Measurements from ENCODE around the gene PLEKHA5.
"Not testable (repeated sequence)": the region's sequence is repeated elsewhere in the genome, so short reads cannot be mapped to it uniquely, and the experiment has no call there.

PLEKHA5 gene

GRCh38 chr12:19288161-19288560 lies 158.6 kb downstream of the PLEKHA5 start:
- in situ Hi-C loops (cut with MboI; ENCODE audit: low pct_unique_long_range_greater_than_20kb, low sequenced_read_pairs) = no loop called here

GRCh38 chr12:19288603-19289244 lies 159.2 kb downstream of the PLEKHA5 start:
- in situ Hi-C loops (cut with MboI; ENCODE audit: low pct_unique_long_range_greater_than_20kb, low sequenced_read_pairs) = no loop called here
- peak; percentile 51 for DNase-seq

More at GRCh38 chr12:19288161-19288560, 158.6 kb downstream of the PLEKHA5 start:
- DNase-seq = no peak

GRCh38 chr12:19298836-19299605 lies 169.5 kb downstream of the PLEKHA5 start:
- DNase-seq = no peak
- in situ Hi-C loops (cut with MboI; ENCODE audit: low pct_unique_long_range_greater_than_20kb, low sequenced_read_pairs) = no loop called here

- DNase-seq = peak; percentile 16
- in situ Hi-C loops (cut with MboI; ENCODE audit: low pct_unique_long_range_greater_than_20kb, low sequenced_read_pairs) = no loop called here
Observed at GRCh38 chr12:19299765-19300164, 170.2 kb downstream of the PLEKHA5 start.

GRCh38 chr12:19301223-19301622 lies 171.7 kb downstream of the PLEKHA5 start:
- no peak for DNase-seq
- in situ Hi-C loops (cut with MboI; ENCODE audit: low pct_unique_long_range_greater_than_20kb, low sequenced_read_pairs) = no loop called here

GRCh38 chr12:19301688-19302087 lies 172.2 kb downstream of the PLEKHA5 start:
- in situ Hi-C loops (cut with MboI; ENCODE audit: low pct_unique_long_range_greater_than_20kb, low sequenced_read_pairs) = no loop called here
- no peak for DNase-seq

GRCh38 chr12:19302100-19302640 lies 172.6 kb downstream of the PLEKHA5 start:
- no peak for DNase-seq
- in situ Hi-C loops (cut with MboI; ENCODE audit: low pct_unique_long_range_greater_than_20kb, low sequenced_read_pairs) = no loop called here

GRCh38 chr12:19303496-19303895 lies 174.0 kb downstream of the PLEKHA5 start:
- in situ Hi-C loops (cut with MboI; ENCODE audit: low pct_unique_long_range_greater_than_20kb, low sequenced_read_pairs) = no loop called here
- no peak for DNase-seq

GRCh38 chr12:19304149-19304750 lies 174.7 kb downstream of the PLEKHA5 start:
- DNase-seq = no peak
- in situ Hi-C loops (cut with MboI; ENCODE audit: low pct_unique_long_range_greater_than_20kb, low sequenced_read_pairs) = no loop called here

GRCh38 chr12:19305621-19306020 lies 176.1 kb downstream of the PLEKHA5 start:
- in situ Hi-C loops (cut with MboI; ENCODE audit: low pct_unique_long_range_greater_than_20kb, low sequenced_read_pairs) = not testable (repeated sequence)

GRCh38 chr12:19306366-19306765 lies 176.8 kb downstream of the PLEKHA5 start:
- in situ Hi-C loops (cut with MboI; ENCODE audit: low pct_unique_long_range_greater_than_20kb, low sequenced_read_pairs) = no loop called here
- no peak for DNase-seq

More at GRCh38 chr12:19305621-19306020, 176.1 kb downstream of the PLEKHA5 start:
- DNase-seq = not testable (repeated sequence)

- DNase-seq = no peak
- in situ Hi-C loops (cut with MboI; ENCODE audit: low pct_unique_long_range_greater_than_20kb, low sequenced_read_pairs) = no loop called here
Observed at GRCh38 chr12:19307451-19307850, 177.9 kb downstream of the PLEKHA5 start.

- DNase-seq = no peak
- in situ Hi-C loops (cut with MboI; ENCODE audit: low pct_unique_long_range_greater_than_20kb, low sequenced_read_pairs) = no loop called here
Observed at GRCh38 chr12:19311165-19311564, 181.6 kb downstream of the PLEKHA5 start.

GRCh38 chr12:19312637-19313036 lies 183.1 kb downstream of the PLEKHA5 start:
- in situ Hi-C loops (cut with MboI; ENCODE audit: low pct_unique_long_range_greater_than_20kb, low sequenced_read_pairs) = no loop called here
- DNase-seq = no peak

GRCh38 chr12:19316425-19316824 lies 186.9 kb downstream of the PLEKHA5 start:
- in situ Hi-C loops (cut with MboI; ENCODE audit: low pct_unique_long_range_greater_than_20kb, low sequenced_read_pairs) = no loop called here
- no peak for DNase-seq

GRCh38 chr12:19322376-19322775 lies 192.8 kb downstream of the PLEKHA5 start:
- DNase-seq = no peak
- in situ Hi-C loops (cut with MboI; ENCODE audit: low pct_unique_long_range_greater_than_20kb, low sequenced_read_pairs) = no loop called here

- DNase-seq = no peak
- in situ Hi-C loops (cut with MboI; ENCODE audit: low pct_unique_long_range_greater_than_20kb, low sequenced_read_pairs) = no loop called here
Observed at GRCh38 chr12:19323805-19324204, 194.3 kb downstream of the PLEKHA5 start.

GRCh38 chr12:19326102-19326501 lies 196.6 kb downstream of the PLEKHA5 start:
- in situ Hi-C loops (cut with MboI; ENCODE audit: low pct_unique_long_range_greater_than_20kb, low sequenced_read_pairs) = no loop called here
- DNase-seq = no peak

GRCh38 chr12:19332196-19332595 lies 202.7 kb downstream of the PLEKHA5 start:
- no peak for DNase-seq
- in situ Hi-C loops (cut with MboI; ENCODE audit: low pct_unique_long_range_greater_than_20kb, low sequenced_read_pairs) = no loop called here

- in situ Hi-C loops (cut with MboI; ENCODE audit: low pct_unique_long_range_greater_than_20kb, low sequenced_read_pairs) = no loop called here
Observed at GRCh38 chr12:19338405-19338804, 208.9 kb downstream of the PLEKHA5 start.

More at GRCh38 chr12:19338405-19338804, 208.9 kb downstream of the PLEKHA5 start:
- no peak for DNase-seq
